Stimulated activated CD4-positive, alpha-beta T cell treated with anti-CD3 and anti-CD28 coated beads, Interleukin-15, amount 100 ng/mL, for 24 hours (primary cell): ENCODE measurements around the gene ANKRD66.

Experiments used
- DNase-seq: peaks from one replicate; pipeline ENCODE4 v3.0.0-alpha.2; 2020

ANKRD66 gene

DNA sequence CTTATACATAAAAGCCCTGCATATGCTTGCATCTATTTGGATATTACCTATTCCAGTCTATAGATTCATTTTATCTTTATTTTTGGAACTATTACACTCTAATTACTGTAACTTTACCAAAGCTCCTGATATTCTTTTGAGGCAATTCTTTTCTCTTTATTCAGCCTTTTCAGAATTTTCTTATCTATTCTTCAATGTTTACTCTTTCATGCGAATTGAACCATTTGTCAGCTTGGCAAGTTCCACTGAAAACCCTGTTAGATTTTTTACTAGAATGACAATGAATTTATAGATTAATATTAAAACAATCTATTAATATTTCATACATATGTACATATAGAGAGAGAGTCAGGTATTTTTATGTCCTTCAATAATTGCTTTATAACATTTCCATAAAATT is 45.9 kb downstream of the ANKRD66 start:
- no peak for DNase-seq

DNA sequence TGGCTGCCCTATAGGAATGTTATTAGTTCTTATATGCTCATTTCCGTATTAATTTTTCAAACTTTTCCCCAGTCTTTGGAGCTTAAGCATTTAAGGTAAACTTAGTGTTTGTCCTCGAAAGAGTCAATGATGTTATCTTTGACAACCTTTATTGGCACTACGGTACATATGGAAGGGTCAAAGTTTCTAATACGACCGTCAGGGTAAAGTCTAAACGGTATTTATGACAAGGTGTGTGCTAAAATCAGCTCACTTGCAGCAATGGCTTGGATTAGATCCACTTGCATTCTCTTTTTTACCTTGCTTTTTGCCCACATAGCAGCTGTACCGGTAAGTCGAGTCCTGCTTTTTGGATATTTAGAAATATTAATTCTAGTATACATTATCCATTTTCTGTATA is 46.4 kb downstream of the ANKRD66 start, which contains the start of gene MEP1A:
MEP1A (plus strand) TSS at position 252 of the 400 bp plus-strand sequence; CDS start at position 262, 10 bp downstream.
- no peak for DNase-seq

DNA sequence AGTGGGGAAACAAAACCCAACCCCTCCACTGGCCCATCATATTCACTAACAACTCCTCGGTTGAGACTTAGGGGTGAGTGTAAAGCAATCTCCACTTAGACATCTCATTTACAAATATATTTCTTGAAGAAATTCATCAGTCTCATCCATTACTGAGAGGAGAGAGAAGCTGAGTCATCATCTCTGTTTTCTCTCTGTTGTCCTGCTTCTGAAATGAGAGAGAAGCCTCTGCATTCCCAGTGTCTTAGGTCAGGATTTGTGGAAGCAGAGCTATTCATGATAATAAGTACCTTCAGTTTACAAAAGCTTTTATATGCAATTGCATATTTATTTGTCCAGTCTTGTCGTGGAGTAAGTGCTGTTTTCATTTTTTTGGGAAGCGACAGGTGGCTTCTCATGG is 47.3 kb downstream of the ANKRD66 start:
- DNase-seq = no peak

- no peak for DNase-seq
Observed at GRCh38 chr6:46795816-46796215, 49.1 kb downstream of the ANKRD66 start.

- no peak for DNase-seq
Observed at GRCh38 chr6:46796848-46797580, 50.3 kb downstream of the ANKRD66 start.

DNA sequence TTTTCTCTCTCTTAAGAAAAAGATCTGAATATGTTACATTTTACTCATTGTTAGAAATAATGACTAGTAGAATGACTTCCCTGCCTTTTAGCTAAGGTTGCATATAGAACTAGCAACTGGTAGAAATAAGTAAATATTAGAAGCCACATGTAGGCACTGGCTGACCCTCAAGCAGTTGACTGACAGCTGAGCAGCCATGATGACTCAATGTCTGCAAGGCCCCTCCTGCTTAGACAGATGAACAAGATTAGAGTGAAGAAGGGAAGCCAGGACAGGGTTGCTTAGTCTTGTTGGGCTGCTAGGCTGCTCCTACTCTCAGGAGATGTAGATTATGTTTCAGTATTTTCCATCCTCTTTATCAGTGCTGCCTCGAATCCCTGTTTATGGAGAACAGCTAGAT is 52.9 kb downstream of the ANKRD66 start:
- no peak for DNase-seq

DNA sequence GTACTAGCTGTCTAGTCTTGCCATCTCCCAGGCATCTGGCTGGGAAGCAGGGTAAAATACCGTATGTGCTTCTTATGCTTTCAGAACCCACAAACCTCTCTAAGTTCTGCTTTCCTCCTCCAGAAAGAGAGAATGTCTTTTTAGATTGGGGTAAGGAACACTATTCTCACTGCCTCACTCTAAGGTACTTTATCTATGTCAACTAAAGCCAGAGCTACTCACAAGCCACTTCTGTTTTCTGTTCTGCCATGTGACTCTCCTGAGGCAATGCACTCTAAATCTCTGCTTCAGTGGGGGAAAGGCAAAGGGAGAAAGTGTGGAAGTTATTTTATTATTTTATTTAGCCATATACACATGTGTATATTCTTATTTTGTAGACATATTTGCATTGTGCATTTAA is 62.1 kb downstream of the ANKRD66 start:
- no peak for DNase-seq
